Activated CD8-positive, alpha-beta memory T cell treated with anti-CD3 and anti-CD28 coated beads, Interleukin-2, amount 10 ng/mL, durations not matched to agents 7 days and 5 days (primary cell): Measurements from ENCODE around the gene CFAP58. TPM values are rescaled to one million over a fixed set of nuclear protein-coding genes. Genes with fewer than 3 reads are reported as not detected.
"Not testable (repeated sequence)": the region's sequence is repeated elsewhere in the genome, so short reads cannot be mapped to it uniquely, and the experiment has no call there.

ENCODE experiments used
- ATAC-seq: fragments of 150-1000 bp; cut with Tn5 transposase; one replicate; pipeline ENCODE4 v1.10.0; 2021; ENCODE audit warnings: moderate library complexity
- CTCF ChIA-PET: fragments of 350-600 bp; sonication (Branson Sonifier 250); formaldehyde crosslinking; loops from one replicate; lab custom pipeline; 2021; ENCODE audit warnings: antibody characterized with exemption; lab: Charles Lee
- DNase-seq: peaks from one replicate; pipeline ENCODE4 v3.0.0-alpha.2; 2020
- H3K27ac Mint-ChIP-seq: one replicate; pipeline ENCODE4 v1.8.0; 2021; ENCODE audit warnings: mild to moderate bottlenecking, mixed read lengths
- H3K27me3 Mint-ChIP-seq: one replicate; pipeline ENCODE4 v1.8.0; 2021; ENCODE audit warnings: mixed read lengths
- H3K36me3 Mint-ChIP-seq: one replicate; pipeline ENCODE4 v1.8.0; 2021; ENCODE audit warnings: mild to moderate bottlenecking, mixed read lengths
- H3K4me1 Mint-ChIP-seq: one replicate; pipeline ENCODE4 v1.8.0; 2021; ENCODE audit warnings: mixed read lengths
- H3K4me3 Mint-ChIP-seq: one replicate; pipeline ENCODE4 v1.8.0; 2021; ENCODE audit warnings: mild to moderate bottlenecking, moderate library complexity, mixed read lengths
- H3K9me3 Mint-ChIP-seq: one replicate; pipeline ENCODE4 v1.8.0; 2022; ENCODE audit warnings: low read depth, mixed read lengths
- total RNA-seq, 2 experiments: library from RNA; stranded (reverse); gene quantifications; one replicate each; pipeline ENCODE4 v1.2.3, GENCODE V29; 2021

Gene CFAP58
- total RNA-seq, 2 experiments from 2014 or later: 0.56 to 0.64 TPM

- H3K36me3 Mint-ChIP-seq: no peaks in the 10 kb centered on the region
- no peaks in the 10 kb centered on the region for H3K9me3 Mint-ChIP-seq
- H3K4me3 Mint-ChIP-seq: no peak overlapping the region
- no peak for ATAC-seq
- CTCF ChIA-PET: no interaction called here
- no peak for DNase-seq
- H3K27ac Mint-ChIP-seq: no peak overlapping the region
- H3K27me3 Mint-ChIP-seq: peaks cover 43% of the 10 kb centered on the region
- H3K4me1 Mint-ChIP-seq: peaks cover 2% of the 10 kb centered on the region
These were observed 93.7 kb downstream of the CFAP58 start for GRCh38 chr10:104447331-104447730.

- no peak overlapping the region for H3K27ac Mint-ChIP-seq
- H3K27me3 Mint-ChIP-seq: peaks cover 47% of the 10 kb centered on the region
- CTCF ChIA-PET: no interaction called here
- DNase-seq: no peak
- H3K36me3 Mint-ChIP-seq: no peaks in the 10 kb centered on the region
- peaks cover 2% of the 10 kb centered on the region for H3K4me1 Mint-ChIP-seq
- H3K9me3 Mint-ChIP-seq: no peaks in the 10 kb centered on the region
- no peak overlapping the region for H3K4me3 Mint-ChIP-seq
- no peak for ATAC-seq
These were observed 94.3 kb downstream of the CFAP58 start for GRCh38 chr10:104447906-104448305.

GRCh38 chr10:104449391-104449790 is 95.8 kb downstream of the CFAP58 start:
- no peak overlapping the region for H3K27ac Mint-ChIP-seq
- H3K36me3 Mint-ChIP-seq: no peaks in the 10 kb centered on the region
- H3K27me3 Mint-ChIP-seq: peaks cover 52% of the 10 kb centered on the region
- ATAC-seq: no peak
- no peak overlapping the region for H3K4me3 Mint-ChIP-seq
- no peak for DNase-seq
- CTCF ChIA-PET: no interaction called here
- H3K4me1 Mint-ChIP-seq: peaks cover 2% of the 10 kb centered on the region
- no peaks in the 10 kb centered on the region for H3K9me3 Mint-ChIP-seq

GRCh38 chr10:104450490-104450889 is 96.9 kb downstream of the CFAP58 start:
- H3K27me3 Mint-ChIP-seq: peaks cover 52% of the 10 kb centered on the region
- no peak overlapping the region for H3K27ac Mint-ChIP-seq
- H3K9me3 Mint-ChIP-seq: no peaks in the 10 kb centered on the region
- CTCF ChIA-PET: no interaction called here
- no peaks in the 10 kb centered on the region for H3K36me3 Mint-ChIP-seq
- DNase-seq (no peak), ATAC-seq (no peak)
- peaks cover 2% of the 10 kb centered on the region for H3K4me1 Mint-ChIP-seq
- no peak overlapping the region for H3K4me3 Mint-ChIP-seq

- Mint-ChIP-seq H3K9me3 (no peaks in the 10 kb centered on the region), H3K27ac (no peak overlapping the region), H3K27me3 (peaks cover 51% of the 10 kb centered on the region), H3K36me3 (no peaks in the 10 kb centered on the region), H3K4me3 (no peak overlapping the region), H3K4me1 (peaks cover 2% of the 10 kb centered on the region)
- no peak for DNase-seq
- ATAC-seq: no peak
- CTCF ChIA-PET: no interaction called here
These were observed 97.3 kb downstream of the CFAP58 start for GRCh38 chr10:104450954-104451353.

GRCh38 chr10:104452977-104453376 is 99.3 kb downstream of the CFAP58 start:
- CTCF ChIA-PET: no interaction called here
- H3K4me3 Mint-ChIP-seq: no peak overlapping the region
- no peak overlapping the region for H3K27ac Mint-ChIP-seq
- H3K27me3 Mint-ChIP-seq: peaks cover 42% of the 10 kb centered on the region
- H3K4me1 Mint-ChIP-seq: peaks cover 2% of the 10 kb centered on the region
- ATAC-seq (no peak), DNase-seq (no peak)
- no peaks in the 10 kb centered on the region for H3K36me3 Mint-ChIP-seq
- H3K9me3 Mint-ChIP-seq: no peaks in the 10 kb centered on the region

- H3K36me3 Mint-ChIP-seq: no peaks in the 10 kb centered on the region
- no peak overlapping the region for H3K4me3 Mint-ChIP-seq
- CTCF ChIA-PET: no interaction called here
- DNase-seq (no peak), ATAC-seq (no peak)
- no peaks in the 10 kb centered on the region for H3K4me1 Mint-ChIP-seq
- H3K27ac Mint-ChIP-seq: no peak overlapping the region
- peaks cover 26% of the 10 kb centered on the region for H3K27me3 Mint-ChIP-seq
- no peaks in the 10 kb centered on the region for H3K9me3 Mint-ChIP-seq
These were observed 103.3 kb downstream of the CFAP58 start for GRCh38 chr10:104456802-104457542.

- CTCF ChIA-PET: no interaction called here
- H3K9me3 Mint-ChIP-seq: no peaks in the 10 kb centered on the region
These were observed 103.9 kb downstream of the CFAP58 start for GRCh38 chr10:104457543-104457828.

GRCh38 chr10:104465575-104465974 is 111.9 kb downstream of the CFAP58 start:
- H3K36me3 Mint-ChIP-seq, H3K4me1 Mint-ChIP-seq, CTCF ChIA-PET, H3K4me3 Mint-ChIP-seq, ATAC-seq, H3K27ac Mint-ChIP-seq, H3K9me3 Mint-ChIP-seq, DNase-seq: not testable (repeated sequence)
- H3K27me3 Mint-ChIP-seq: peaks cover 22% of the 10 kb centered on the region

More at GRCh38 chr10:104457543-104457828, 103.9 kb downstream of the CFAP58 start:
- H3K4me3 Mint-ChIP-seq: no peak overlapping the region
- H3K27ac Mint-ChIP-seq: no peak overlapping the region
- H3K4me1 Mint-ChIP-seq: no peaks in the 10 kb centered on the region
- no peaks in the 10 kb centered on the region for H3K36me3 Mint-ChIP-seq
- H3K27me3 Mint-ChIP-seq: peaks cover 27% of the 10 kb centered on the region
- DNase-seq (no peak), ATAC-seq (no peak)

- ATAC-seq, H3K4me1 Mint-ChIP-seq, CTCF ChIA-PET, DNase-seq, H3K4me3 Mint-ChIP-seq, H3K9me3 Mint-ChIP-seq, H3K27ac Mint-ChIP-seq, H3K36me3 Mint-ChIP-seq: not testable (repeated sequence)
- peaks cover 23% of the 10 kb centered on the region for H3K27me3 Mint-ChIP-seq
These were observed 115.2 kb downstream of the CFAP58 start for GRCh38 chr10:104468818-104469217.

- no peaks in the 10 kb centered on the region for H3K36me3 Mint-ChIP-seq
- CTCF ChIA-PET: no interaction called here
- ATAC-seq (no peak), DNase-seq (no peak)
- no peak overlapping the region for H3K4me3 Mint-ChIP-seq
- H3K9me3 Mint-ChIP-seq: no peaks in the 10 kb centered on the region
- no peaks in the 10 kb centered on the region for H3K4me1 Mint-ChIP-seq
- H3K27ac Mint-ChIP-seq: no peak overlapping the region
- peaks cover 42% of the 10 kb centered on the region for H3K27me3 Mint-ChIP-seq
These were observed 118.9 kb downstream of the CFAP58 start for GRCh38 chr10:104472505-104472904.

GRCh38 chr10:104472957-104473745 is 119.5 kb downstream of the CFAP58 start:
- CTCF ChIA-PET: no interaction called here
- H3K4me3 Mint-ChIP-seq: no peak overlapping the region
- no peak for DNase-seq
- no peaks in the 10 kb centered on the region for H3K36me3 Mint-ChIP-seq
- no peaks in the 10 kb centered on the region for H3K4me1 Mint-ChIP-seq
- no peak for ATAC-seq
- H3K27ac Mint-ChIP-seq: no peak overlapping the region
- H3K27me3 Mint-ChIP-seq: peaks cover 42% of the 10 kb centered on the region
- no peaks in the 10 kb centered on the region for H3K9me3 Mint-ChIP-seq

GRCh38 chr10:104478380-104478779 is 124.7 kb downstream of the CFAP58 start:
- Mint-ChIP-seq H3K4me3 (no peak overlapping the region), H3K27ac (no peak overlapping the region), H3K4me1 (no peaks in the 10 kb centered on the region), H3K9me3 (no peaks in the 10 kb centered on the region), H3K36me3 (no peaks in the 10 kb centered on the region), H3K27me3 (peaks cover 25% of the 10 kb centered on the region)
- DNase-seq (no peak), ATAC-seq (no peak)
- CTCF ChIA-PET: no interaction called here

GRCh38 chr10:104479906-104480593 is 126.4 kb downstream of the CFAP58 start:
- Mint-ChIP-seq H3K36me3 (no peaks in the 10 kb centered on the region), H3K4me3 (no peak overlapping the region), H3K27ac (no peak overlapping the region), H3K4me1 (no peaks in the 10 kb centered on the region), H3K27me3 (peaks cover 27% of the 10 kb centered on the region), H3K9me3 (no peaks in the 10 kb centered on the region)
- DNase-seq (no peak), ATAC-seq (no peak)
- CTCF ChIA-PET: no interaction called here
